Panc1 (cell line): ENCODE measurements around the gene NXPH4. TPM values are rescaled to one million over a fixed set of nuclear protein-coding genes. Genes with fewer than 3 reads are reported as not detected.

Experiments
- ATAC-seq: fragments of 200-7000 bp; cut with Tn5 transposase; 2 replicates; pipeline ENCODE4 v1.9.1; 2020; ENCODE audit warnings: mild to moderate bottlenecking, moderate library complexity
- BruUV-seq: library from RNA; stranded (reverse); fragments of 400-500 nt; replicated peaks from 2 replicates; lab custom pipeline; 2021; lab: Mats Ljungman, UMichigan
- CTCF ChIA-PET: fragments of 300-600 bp; sonication (Branson Sonifier 250); formaldehyde crosslinking; loops from one replicate; lab custom pipeline; 2022; ENCODE audit warnings: antibody characterized with exemption; lab: Charles Lee
- POLR2A ChIA-PET: fragments of 300-600 bp; sonication (Branson Sonifier 250); formaldehyde crosslinking; loops from one replicate; lab custom pipeline; 2022; ENCODE audit warnings: antibody characterized with exemption; lab: Charles Lee
- DNase-seq: peaks from one replicate; pipeline ENCODE4 v3.0.0-alpha.2; 2010; ENCODE audit warnings: low read depth, low spot score
- H3K27ac ChIP-seq: 2 replicates; pipeline ENCODE4 v1.5.1; 2011; ENCODE audit warnings: mild to moderate bottlenecking, low read length, inconsistent platforms
- H3K27me3 ChIP-seq: fragments of 200-500 bp; sonication (Bioruptor generic); 2 replicates; pipeline ENCODE4 v1.6.0; 2014; ENCODE audit warnings: low read length, inconsistent platforms; ENCODE audit not compliant: control insufficient read depth, insufficient read depth
- H3K36me3 ChIP-seq: fragments of 200-500 bp; sonication (Bioruptor generic); 2 replicates; pipeline ENCODE4 v1.5.1; 2014; ENCODE audit warnings: inconsistent platforms, mild to moderate bottlenecking, low read length, moderate library complexity; ENCODE audit not compliant: control insufficient read depth, insufficient read depth
- H3K4me1 ChIP-seq: 2 replicates; pipeline ENCODE4 v1.5.1; 2011; ENCODE audit warnings: inconsistent platforms, mild to moderate bottlenecking, low read length, moderate library complexity; ENCODE audit not compliant: control insufficient read depth, insufficient read depth
- H3K4me3 ChIP-seq, 2 experiments: 2 replicates each; pipeline ENCODE4 v1.5.1; 2011 to 2012; ENCODE audit warnings: low read depth in 2 of 2, low read length in 2 of 2, mild to moderate bottlenecking in 2 of 2, inconsistent platforms in 1 of 2, moderate library complexity in 1 of 2
- H3K9me3 ChIP-seq: fragments of 200-500 bp; sonication (Bioruptor generic); 2 replicates; pipeline ENCODE4 v1.5.1; 2014; ENCODE audit warnings: low read depth, mild to moderate bottlenecking, inconsistent platforms, low read length, moderate library complexity; ENCODE audit not compliant: control insufficient read depth, insufficient read depth
- POLR2AphosphoS5 ChIP-seq: IDR thresholded peaks from 2 replicates; pipeline ENCODE4 v1.6.1; 2012; ENCODE audit warnings: mild to moderate bottlenecking, low read depth, low read length, moderate library complexity
- SIN3A ChIP-seq: IDR thresholded peaks from 2 replicates; pipeline ENCODE4 v1.6.1; 2012; ENCODE audit warnings: low read depth, mild to moderate bottlenecking, low read length, moderate library complexity, borderline replicate concordance; ENCODE audit not compliant: insufficient read depth
- TCF7L2 ChIP-seq: IDR thresholded peaks from 2 replicates; pipeline ENCODE4 v1.6.1; 2011; ENCODE audit warnings: mild to moderate bottlenecking, low read depth, low read length, inconsistent platforms
- in situ Hi-C: cut with HindIII; loops from 2 replicates; pipeline ENCODE4 v1.10.0; 2016; ENCODE audit warnings: low sequenced_read_pairs, low pct_unique_long_range_greater_than_20kb
- intact Hi-C: fragments of 100-400 bp; cut with micrococcal nuclease; formaldehyde crosslinking; loops from one replicate; pipeline ENCODE4 v1.10.0; 2022; ENCODE audit not compliant: unreplicated experiment
- total RNA-seq: library from RNA; stranded (reverse); gene quantifications from one replicate; pipeline ENCODE4 v1.2.1, GENCODE V29; 2021; ENCODE audit not compliant: unreplicated experiment
- TF ChIP-seq, protein P1 (sequence below), 2 experiments: IDR thresholded peaks; 2 replicates each; pipeline ENCODE4 v1.6.1; 2011 to 2012; ENCODE audit warnings: low read depth in 2 of 2, control low read depth in 1 of 2, low read length in 1 of 2, mild to moderate bottlenecking in 1 of 2, moderate library complexity in 1 of 2; ENCODE audit not compliant: insufficient read depth in 1 of 2
- TF ChIP-seq, protein P2 (sequence below): fragments of 450-650 bp; IDR thresholded peaks from 2 replicates; pipeline ENCODE4 v1.5.1; 2017; ENCODE audit warnings: mild to moderate bottlenecking

Gene NXPH4
- total RNA-seq, 1 experiment from 2014 or later = 2.1 TPM

DNA sequence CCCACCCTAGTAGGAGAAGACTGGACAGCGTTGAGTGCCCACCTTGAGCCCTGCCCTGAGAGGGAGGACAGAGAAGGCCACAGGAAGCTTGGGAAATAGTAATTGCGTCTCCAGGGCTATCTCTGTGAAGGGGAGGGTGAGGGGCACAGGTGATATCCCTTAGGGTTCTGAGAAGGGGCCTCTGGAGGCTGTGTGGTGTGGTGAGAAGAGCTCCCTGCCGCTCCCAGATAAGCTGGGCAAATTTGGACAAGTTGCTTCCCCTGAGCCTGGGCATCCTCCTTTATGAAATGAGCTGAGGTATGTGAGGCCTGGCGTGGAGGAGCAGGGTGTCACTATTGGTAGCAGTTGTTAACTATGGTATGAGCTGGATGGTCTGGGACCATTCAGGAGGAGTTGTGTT is 45.7 kb upstream of the NXPH4 start:
- no peaks in the 10 kb centered on the region; the same call in 1 of the 2 replicates for H3K4me1 ChIP-seq
- H3K27me3 ChIP-seq = no peaks in the 10 kb centered on the region
- H3K4me3 ChIP-seq = no peak overlapping the region
- in situ Hi-C loops = no loop called here
- ChIA-PET CTCF (no interaction called here), POLR2A (no interaction called here)
- H3K36me3 ChIP-seq = no peaks in the 10 kb centered on the region
- DNase-seq (no peak), ATAC-seq (no peak)
- TF ChIP-seq, protein P1, sequence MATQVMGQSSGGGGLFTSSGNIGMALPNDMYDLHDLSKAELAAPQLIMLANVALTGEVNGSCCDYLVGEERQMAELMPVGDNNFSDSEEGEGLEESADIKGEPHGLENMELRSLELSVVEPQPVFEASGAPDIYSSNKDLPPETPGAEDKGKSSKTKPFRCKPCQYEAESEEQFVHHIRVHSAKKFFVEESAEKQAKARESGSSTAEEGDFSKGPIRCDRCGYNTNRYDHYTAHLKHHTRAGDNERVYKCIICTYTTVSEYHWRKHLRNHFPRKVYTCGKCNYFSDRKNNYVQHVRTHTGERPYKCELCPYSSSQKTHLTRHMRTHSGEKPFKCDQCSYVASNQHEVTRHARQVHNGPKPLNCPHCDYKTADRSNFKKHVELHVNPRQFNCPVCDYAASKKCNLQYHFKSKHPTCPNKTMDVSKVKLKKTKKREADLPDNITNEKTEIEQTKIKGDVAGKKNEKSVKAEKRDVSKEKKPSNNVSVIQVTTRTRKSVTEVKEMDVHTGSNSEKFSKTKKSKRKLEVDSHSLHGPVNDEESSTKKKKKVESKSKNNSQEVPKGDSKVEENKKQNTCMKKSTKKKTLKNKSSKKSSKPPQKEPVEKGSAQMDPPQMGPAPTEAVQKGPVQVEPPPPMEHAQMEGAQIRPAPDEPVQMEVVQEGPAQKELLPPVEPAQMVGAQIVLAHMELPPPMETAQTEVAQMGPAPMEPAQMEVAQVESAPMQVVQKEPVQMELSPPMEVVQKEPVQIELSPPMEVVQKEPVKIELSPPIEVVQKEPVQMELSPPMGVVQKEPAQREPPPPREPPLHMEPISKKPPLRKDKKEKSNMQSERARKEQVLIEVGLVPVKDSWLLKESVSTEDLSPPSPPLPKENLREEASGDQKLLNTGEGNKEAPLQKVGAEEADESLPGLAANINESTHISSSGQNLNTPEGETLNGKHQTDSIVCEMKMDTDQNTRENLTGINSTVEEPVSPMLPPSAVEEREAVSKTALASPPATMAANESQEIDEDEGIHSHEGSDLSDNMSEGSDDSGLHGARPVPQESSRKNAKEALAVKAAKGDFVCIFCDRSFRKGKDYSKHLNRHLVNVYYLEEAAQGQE (IDR thresholded peaks at IDR 0.05; ENCODE audit: insufficient read depth in 1 of 2, low read depth in 2 of 2, low read length in 1 of 2) = no peak
- TF ChIP-seq POLR2AphosphoS5 (no peak), TCF7L2 (no peak), SIN3A (no peak)
- TF ChIP-seq, protein P2, sequence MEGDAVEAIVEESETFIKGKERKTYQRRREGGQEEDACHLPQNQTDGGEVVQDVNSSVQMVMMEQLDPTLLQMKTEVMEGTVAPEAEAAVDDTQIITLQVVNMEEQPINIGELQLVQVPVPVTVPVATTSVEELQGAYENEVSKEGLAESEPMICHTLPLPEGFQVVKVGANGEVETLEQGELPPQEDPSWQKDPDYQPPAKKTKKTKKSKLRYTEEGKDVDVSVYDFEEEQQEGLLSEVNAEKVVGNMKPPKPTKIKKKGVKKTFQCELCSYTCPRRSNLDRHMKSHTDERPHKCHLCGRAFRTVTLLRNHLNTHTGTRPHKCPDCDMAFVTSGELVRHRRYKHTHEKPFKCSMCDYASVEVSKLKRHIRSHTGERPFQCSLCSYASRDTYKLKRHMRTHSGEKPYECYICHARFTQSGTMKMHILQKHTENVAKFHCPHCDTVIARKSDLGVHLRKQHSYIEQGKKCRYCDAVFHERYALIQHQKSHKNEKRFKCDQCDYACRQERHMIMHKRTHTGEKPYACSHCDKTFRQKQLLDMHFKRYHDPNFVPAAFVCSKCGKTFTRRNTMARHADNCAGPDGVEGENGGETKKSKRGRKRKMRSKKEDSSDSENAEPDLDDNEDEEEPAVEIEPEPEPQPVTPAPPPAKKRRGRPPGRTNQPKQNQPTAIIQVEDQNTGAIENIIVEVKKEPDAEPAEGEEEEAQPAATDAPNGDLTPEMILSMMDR = no peak
- intact Hi-C loops = no loop called here
- BruUV-seq = no TSS peak
- no peaks in the 10 kb centered on the region for H3K9me3 ChIP-seq
- H3K27ac ChIP-seq = no peak overlapping the region

DNA sequence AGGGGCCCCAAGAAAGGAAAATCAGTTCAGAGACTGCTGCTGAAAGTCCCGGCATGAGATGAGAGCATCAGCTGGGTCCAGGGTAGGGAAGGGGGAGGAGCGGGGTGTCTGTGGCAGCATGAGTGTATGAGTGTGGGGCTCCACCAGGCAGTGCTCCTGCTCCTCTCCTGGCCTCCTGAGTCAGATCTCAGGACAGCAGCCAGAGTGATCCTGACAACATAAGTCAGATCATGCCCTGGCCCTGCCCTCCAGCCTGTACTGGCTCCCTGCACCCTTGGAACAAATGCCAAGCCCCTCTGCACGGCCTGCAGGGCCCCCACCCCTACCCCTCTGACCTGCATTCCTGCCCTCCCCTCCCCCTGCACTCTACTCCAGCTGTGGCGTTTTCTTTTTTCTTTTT is 44.9 kb upstream of the NXPH4 start:
- in situ Hi-C loops = no loop called here
- Histone ChIP-seq H3K36me3 (no peaks in the 10 kb centered on the region), H3K27me3 (no peaks in the 10 kb centered on the region), H3K4me1 (no peaks in the 10 kb centered on the region; the same call in 1 of the 2 replicates), H3K4me3 (no peak overlapping the region), H3K9me3 (no peaks in the 10 kb centered on the region), H3K27ac (no peak overlapping the region)
- ChIA-PET CTCF (no interaction called here), POLR2A (no interaction called here)
- TF ChIP-seq POLR2AphosphoS5 = no peak
- TF ChIP-seq, protein P1 (IDR thresholded peaks at IDR 0.05; ENCODE audit: insufficient read depth in 1 of 2, low read depth in 2 of 2, low read length in 1 of 2) = no peak
- no peak for TF ChIP-seq TCF7L2
- no peak for TF ChIP-seq SIN3A
- TF ChIP-seq, protein P2 = no peak
- DNase-seq (no peak), ATAC-seq (no peak)
- no TSS peak for BruUV-seq
- intact Hi-C loops = no loop called here
